K562 (cell line): Measurements from ENCODE around the gene STIL. TPM values are rescaled to one million over a fixed set of nuclear protein-coding genes. Genes with fewer than 3 reads are reported as not detected.

Experiments
- ATF6 ChIP-seq: sonication (generic); formaldehyde crosslinking; IDR thresholded peaks from 2 replicates; pipeline ENCODE4 v1.4.0; 2020; ENCODE audit warnings: mild to moderate bottlenecking, missing genetic modification reagents
- CEBPZ ChIP-seq: fragments of 150-350 bp; IDR thresholded peaks from 2 replicates; pipeline ENCODE4 v1.6.1; 2014; ENCODE audit warnings: low read depth, mild to moderate bottlenecking, low read length, borderline replicate concordance
- CREB3 ChIP-seq: fragments of 450-650 bp; conservative IDR thresholded peaks from 2 replicates; pipeline ENCODE4 v1.6.1; 2016; ENCODE audit warnings: missing genetic modification characterization, low read depth, mild to moderate bottlenecking, missing compliant biosample characterization, moderate library complexity
- ETV6 ChIP-seq, 3 experiments: fragments of 150-350 bp in 1 of 3; sonication (generic) in 1 of 3; formaldehyde crosslinking in 1 of 3; IDR thresholded peaks; 2 replicates each; pipeline versions ENCODE4 v1.6.1 to v1.8.0; 2014 to 2022; ENCODE audit warnings: borderline replicate concordance in 2 of 3, low read depth in 2 of 3, antibody characterized with exemption in 1 of 3, low read length in 1 of 3, mild to moderate bottlenecking in 1 of 3, missing genetic modification reagents in 1 of 3
- GTF3C2 ChIP-seq: IDR thresholded peaks from 3 replicates; pipeline ENCODE4 v1.6.1; 2011; ENCODE audit warnings: borderline replicate concordance, mild to moderate bottlenecking, moderate library complexity; ENCODE audit not compliant: insufficient read length; ENCODE audit errors: extremely low read depth
- MNT ChIP-seq, 2 experiments: fragments of 450-650 bp; conservative IDR thresholded peaks; 2 replicates each; pipeline ENCODE4 v1.6.1; 2017; ENCODE audit warnings: mild to moderate bottlenecking in 2 of 2, moderate library complexity in 2 of 2
- RBM25 ChIP-seq: fragments of 200-400 bp; formaldehyde crosslinking; IDR thresholded peaks from 2 replicates; pipeline ENCODE4 v1.6.1; 2018; ENCODE audit warnings: low read length, low read depth, moderate library complexity; ENCODE audit not compliant: severe bottlenecking
- SP2 ChIP-seq: IDR thresholded peaks from 2 replicates; pipeline ENCODE4 v1.6.1; 2011; ENCODE audit warnings: mild to moderate bottlenecking, low read depth, low read length, moderate library complexity; ENCODE audit not compliant: poor library complexity, severe bottlenecking; ENCODE audit errors: extremely low read depth
- TAF7 ChIP-seq: fragments of 450-650 bp; IDR thresholded peaks from 2 replicates; pipeline ENCODE4 v1.6.1; 2016; ENCODE audit warnings: missing genetic modification characterization, missing compliant biosample characterization
- TBP ChIP-seq: optimal IDR thresholded peaks from 2 replicates; pipeline ENCODE3; 2011; ENCODE audit warnings: low read depth, low read length, improper control_type of control experiment
- TGIF2 ChIP-seq: sonication (generic); formaldehyde crosslinking; IDR thresholded peaks from 2 replicates; pipeline ENCODE4 v1.8.1; 2022; ENCODE audit warnings: mild to moderate bottlenecking, missing genetic modification reagents, moderate library complexity
- ZC3H4 ChIP-seq: sonication (generic); formaldehyde crosslinking; IDR thresholded peaks from 2 replicates; pipeline ENCODE4 v1.9.0; 2021; ENCODE audit warnings: missing genetic modification reagents, borderline replicate concordance
- ZNF143 ChIP-seq: sonication (generic); formaldehyde crosslinking; IDR thresholded peaks from 2 replicates; pipeline ENCODE4 v1.9.0; 2022; ENCODE audit warnings: mild to moderate bottlenecking, missing genetic modification reagents
- polyA plus RNA-seq, 8 experiments: library from polyadenylated mRNA; depleted of rRNA in 4 of 8; stranded (reverse) in 5 of 8; unstranded in 3 of 8; fragments of >200 nt; fragmentation: Nextera tagmentation in 2 of 8; fragmentation: Illumina TruSeq in 1 of 8; extraction: Ambion mirVana in 2 of 8; extraction: Trizol in 1 of 8; gene quantifications; 2 replicates each; pipeline versions ENCODE4 v1.2.1 to v1.2.3, GENCODE V29; 2011 to 2014; ENCODE audit warnings: inconsistent platforms in 1 of 8, missing spikeins in 1 of 8
- total RNA-seq, 7 experiments: library from RNA; depleted of rRNA in 6 of 7; stranded (reverse); fragments of >200 nt in 6 of 7; fragmentation: Illumina TruSeq in 2 of 7; extraction: Trizol in 2 of 7; gene quantifications; 2 replicates each; pipeline versions ENCODE4 v1.2.1 to v1.2.3, GENCODE V29; 2011 to 2021; ENCODE audit warnings: low replicate concordance in 1 of 7

The STIL gene
- total and polyA plus RNA-seq, 9 of the 15 experiments (the other 6 are each of a cell fraction or from before 2014, with no cell fraction given) = 10.5 to 77.4 (median 39.6) TPM

- TF ChIP-seq CEBPZ (no peak), ZC3H4 (CRISPR knock-in tag) (no peak), ATF6 (0 out of 2 replicates have a peak, but pooled peaks have one; percentile 4), MNT (conservative IDR thresholded peaks at IDR 0.05) (peak; percentile 48 to 84; a peak in 3 of 4 replicates), TAF7 (tag) (no peak), TGIF2 (CRISPR knock-in tag) (0 out of 2 replicates have a peak, but pooled peaks have one; percentile 21), GTF3C2 (no peak), CREB3 (no peak), SP2 (no peak), ZNF143 (no peak), RBM25 (no peak), ETV6 (IDR thresholded peaks at IDR 0.05; ENCODE audit: borderline replicate concordance in 1 of 2, low read depth in 2 of 2, low read length in 1 of 2) (peak in 1 of 2 experiments; percentile 65; a peak in 1 of 4 replicates), ETV6 (CRISPR knock-in tag; IDR thresholded peaks at IDR 0.05; ENCODE audit: borderline replicate concordance) (no peak), TBP (no peak)
Observed at GRCh38 chr1:47232187-47232874, 81.6 kb downstream of the STIL start, which contains the start of gene TAL1 (continued).
